ENCODE data around the gene C13orf46.
"Not testable (repeated sequence)": the region's sequence is repeated elsewhere in the genome, so short reads cannot be mapped to it uniquely, and the experiment has no call there.

The C13orf46 gene

DNA sequence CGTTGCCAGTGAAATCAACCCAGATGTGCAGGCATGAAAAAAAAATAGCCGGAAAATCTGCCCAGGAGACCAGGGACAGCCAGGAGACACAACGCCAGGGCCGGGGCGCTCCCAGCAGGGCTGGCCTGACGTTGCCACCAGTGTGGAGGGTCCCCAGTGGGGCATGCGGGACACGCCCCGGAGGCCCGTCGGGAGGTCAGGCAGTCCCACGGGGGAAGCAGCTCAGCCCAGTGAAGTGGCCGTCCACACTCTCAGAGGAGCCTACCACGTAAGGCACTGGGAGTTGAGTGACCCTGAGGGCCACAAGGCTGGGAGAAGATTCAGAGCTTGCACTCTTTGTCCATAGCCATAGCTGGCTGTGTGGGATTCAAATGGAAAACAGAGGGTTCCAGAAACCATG lies 56.8 kb downstream of the C13orf46 start:
- no peak overlapping the region for H3K27ac ChIP-seq (ENCODE audit: insufficient read depth in 1 of 2, low read depth in 1 of 2, low read length in 2 of 2, poor library complexity in 1 of 2, severe bottlenecking in 2 of 2)
- peaks cover 0 to 14% (median 4%) of the 10 kb centered on the region in 5 experiments for H3K9me3 ChIP-seq (ENCODE audit: control extremely low read depth in 1 of 5, control insufficient read depth in 4 of 5, insufficient read depth in 2 of 5, low read depth in 1 of 5, low read length in 4 of 5)
- no peak overlapping the region for H3K4me3 ChIP-seq (ENCODE audit: control insufficient read depth in 1 of 7, extremely low read depth in 1 of 7, insufficient read depth in 4 of 7, low read depth in 2 of 7, low read length in 6 of 7)
- peaks cover 0 to 20% (median 5%) of the 10 kb centered on the region in 5 experiments for H3K27me3 ChIP-seq (replicated peaks in 2 of 5; ENCODE audit: control insufficient read depth in 4 of 5, insufficient read depth in 5 of 5, low read length in 4 of 5)
- 95% methylated on average over 14 of the region's 14 CpGs for WGBS (ENCODE audit: insufficient coverage)
- ChIA-PET POLR2A (interaction anchor here (1.1 kb wide), 1 partner anchor 13 kb away, joined by 3 read pairs; no protein-coding TSS in a partner anchor), CTCF (no interaction called here)
- no peak for DNase-seq
- H3K4me1 ChIP-seq (ENCODE audit: control extremely low read depth in 1 of 4, control insufficient read depth in 4 of 4, insufficient read depth in 4 of 4, low read length in 3 of 4): peaks cover 0 to 2% (median 0%) of the 10 kb centered on the region in 4 experiments
- H3K36me3 ChIP-seq (ENCODE audit: control insufficient read depth in 4 of 4, insufficient read depth in 4 of 4, low read length in 3 of 4): no peaks in the 10 kb centered on the region

- Histone ChIP-seq H3K27ac (ENCODE audit: insufficient read depth in 1 of 2, low read depth in 1 of 2, low read length in 2 of 2, poor library complexity in 1 of 2, severe bottlenecking in 2 of 2) (no peak overlapping the region), H3K4me1 (ENCODE audit: control extremely low read depth in 1 of 4, control insufficient read depth in 4 of 4, insufficient read depth in 4 of 4, low read length in 3 of 4) (peaks cover 0 to 2% (median 0%) of the 10 kb centered on the region in 4 experiments), H3K36me3 (ENCODE audit: control insufficient read depth in 4 of 4, insufficient read depth in 4 of 4, low read length in 3 of 4) (no peaks in the 10 kb centered on the region), H3K27me3 (replicated peaks in 2 of 5; ENCODE audit: control insufficient read depth in 4 of 5, insufficient read depth in 5 of 5, low read length in 4 of 5) (peaks cover 0 to 20% (median 5%) of the 10 kb centered on the region in 5 experiments), H3K9me3 (ENCODE audit: control extremely low read depth in 1 of 5, control insufficient read depth in 4 of 5, insufficient read depth in 2 of 5, low read depth in 1 of 5, low read length in 4 of 5) (peaks cover 0 to 8% (median 2%) of the 10 kb centered on the region in 5 experiments), H3K4me3 (ENCODE audit: control insufficient read depth in 1 of 7, extremely low read depth in 1 of 7, insufficient read depth in 4 of 7, low read depth in 2 of 7, low read length in 6 of 7) (no peak overlapping the region)
- ChIA-PET CTCF (no interaction called here), POLR2A (interaction anchor here (1.1 kb wide), 1 partner anchor 14 kb away, joined by 3 read pairs; no protein-coding TSS in a partner anchor)
- peak in 2 of 3 donors; percentile 26 to 35 for DNase-seq
- 88% methylated on average over 1 of the region's 2 CpGs for WGBS (ENCODE audit: insufficient coverage)
Measured at GRCh38 chr13:113916330-113916815, 57.5 kb downstream of the C13orf46 start.

- peaks cover 0 to 9% (median 5%) of the 10 kb centered on the region in 5 experiments for H3K9me3 ChIP-seq (ENCODE audit: control extremely low read depth in 1 of 5, control insufficient read depth in 4 of 5, insufficient read depth in 2 of 5, low read depth in 1 of 5, low read length in 4 of 5)
- H3K4me1 ChIP-seq (ENCODE audit: control extremely low read depth in 1 of 4, control insufficient read depth in 4 of 4, insufficient read depth in 4 of 4, low read length in 3 of 4): peaks cover 0 to under 1% (median 0%) of the 10 kb centered on the region in 4 experiments
- DNase-seq: no peak
- H3K27me3 ChIP-seq (replicated peaks in 2 of 5; ENCODE audit: control insufficient read depth in 4 of 5, insufficient read depth in 5 of 5, low read length in 4 of 5): peaks cover 0 to 20% (median 5%) of the 10 kb centered on the region in 5 experiments
- H3K27ac ChIP-seq (ENCODE audit: insufficient read depth in 1 of 2, low read depth in 1 of 2, low read length in 2 of 2, poor library complexity in 1 of 2, severe bottlenecking in 2 of 2): no peak overlapping the region
- no peak overlapping the region for H3K4me3 ChIP-seq (ENCODE audit: control insufficient read depth in 1 of 7, extremely low read depth in 1 of 7, insufficient read depth in 4 of 7, low read depth in 2 of 7, low read length in 6 of 7)
- ChIA-PET CTCF (no interaction called here), POLR2A (no interaction called here)
- H3K36me3 ChIP-seq (ENCODE audit: control insufficient read depth in 4 of 4, insufficient read depth in 4 of 4, low read length in 3 of 4): no peaks in the 10 kb centered on the region
- 95% methylated on average over 11 of the region's 11 CpGs for WGBS (ENCODE audit: insufficient coverage)
Measured at GRCh38 chr13:113915786-113916329, 58.0 kb downstream of the C13orf46 start.

GRCh38 chr13:113915012-113915763 lies 58.7 kb downstream of the C13orf46 start:
- Histone ChIP-seq H3K27me3 (replicated peaks in 2 of 5; ENCODE audit: control insufficient read depth in 4 of 5, insufficient read depth in 5 of 5, low read length in 4 of 5) (peaks cover 0 to 20% (median 5%) of the 10 kb centered on the region in 5 experiments), H3K36me3 (ENCODE audit: control insufficient read depth in 4 of 4, insufficient read depth in 4 of 4, low read length in 3 of 4) (no peaks in the 10 kb centered on the region), H3K4me1 (ENCODE audit: control extremely low read depth in 1 of 4, control insufficient read depth in 4 of 4, insufficient read depth in 4 of 4, low read length in 3 of 4) (no peaks in the 10 kb centered on the region), H3K27ac (ENCODE audit: insufficient read depth in 1 of 2, low read depth in 1 of 2, low read length in 2 of 2, poor library complexity in 1 of 2, severe bottlenecking in 2 of 2) (no peak overlapping the region), H3K4me3 (ENCODE audit: control insufficient read depth in 1 of 7, extremely low read depth in 1 of 7, insufficient read depth in 4 of 7, low read depth in 2 of 7, low read length in 6 of 7) (no peak overlapping the region), H3K9me3 (ENCODE audit: control extremely low read depth in 1 of 5, control insufficient read depth in 4 of 5, insufficient read depth in 2 of 5, low read depth in 1 of 5, low read length in 4 of 5) (peaks cover 0 to 9% (median 5%) of the 10 kb centered on the region in 5 experiments)
- DNase-seq: no peak
- ChIA-PET CTCF (no interaction called here), POLR2A (no interaction called here)
- 87% methylated on average over 18 of the region's 21 CpGs for WGBS (ENCODE audit: insufficient coverage)

DNA sequence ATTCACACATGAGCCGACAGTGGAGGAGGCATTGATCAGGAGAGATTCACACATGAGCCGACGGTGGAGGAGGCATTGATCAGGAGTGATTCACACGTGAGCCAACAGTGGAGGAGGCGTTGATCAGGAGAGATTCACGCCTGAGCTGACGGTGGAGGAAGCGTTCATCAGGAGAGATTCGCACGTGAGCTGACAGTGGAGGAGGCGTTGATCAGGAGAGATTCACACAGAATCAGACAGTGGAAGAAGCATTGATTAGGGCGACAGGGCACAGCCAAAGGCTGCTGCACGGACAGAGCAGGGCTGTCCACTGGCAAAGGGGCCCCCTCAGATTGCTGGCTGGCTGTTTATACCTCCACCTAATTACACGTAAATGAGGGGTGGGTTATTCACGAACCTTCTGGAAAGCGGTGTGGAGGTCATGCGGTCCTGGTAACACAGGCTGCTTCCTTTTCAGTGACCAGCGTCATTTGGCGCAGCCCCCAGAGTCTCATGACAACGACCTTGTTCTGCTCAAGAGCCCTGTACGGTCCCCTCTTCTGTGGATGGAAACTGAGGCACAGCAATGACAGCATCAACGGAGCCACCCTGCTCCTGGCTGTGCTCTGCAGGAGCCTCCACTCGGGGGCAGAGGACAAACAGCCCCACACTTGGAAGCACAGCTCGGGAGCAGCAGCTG lies 59.4 kb downstream of the C13orf46 start:
- peaks cover 0 to 20% (median 5%) of the 10 kb centered on the region in 5 experiments for H3K27me3 ChIP-seq (replicated peaks in 2 of 5; ENCODE audit: control insufficient read depth in 4 of 5, insufficient read depth in 5 of 5, low read length in 4 of 5)
- whole genome bisulfite sequencing (ENCODE audit: insufficient coverage): 91% methylated on average over 23 of the region's 24 CpGs
- ChIA-PET CTCF (no interaction called here), POLR2A (no interaction called here)
- DNase-seq: no peak
- H3K4me3 ChIP-seq (ENCODE audit: control insufficient read depth in 1 of 7, extremely low read depth in 1 of 7, insufficient read depth in 4 of 7, low read depth in 2 of 7, low read length in 6 of 7): no peak overlapping the region
- no peaks in the 10 kb centered on the region for H3K4me1 ChIP-seq (ENCODE audit: control extremely low read depth in 1 of 4, control insufficient read depth in 4 of 4, insufficient read depth in 4 of 4, low read length in 3 of 4)
- H3K9me3 ChIP-seq (ENCODE audit: control extremely low read depth in 1 of 5, control insufficient read depth in 4 of 5, insufficient read depth in 2 of 5, low read depth in 1 of 5, low read length in 4 of 5): peaks cover 0 to 9% (median 5%) of the 10 kb centered on the region in 5 experiments
- no peaks in the 10 kb centered on the region for H3K36me3 ChIP-seq (ENCODE audit: control insufficient read depth in 4 of 4, insufficient read depth in 4 of 4, low read length in 3 of 4)
- H3K27ac ChIP-seq (ENCODE audit: insufficient read depth in 1 of 2, low read depth in 1 of 2, low read length in 2 of 2, poor library complexity in 1 of 2, severe bottlenecking in 2 of 2): no peak overlapping the region

- H3K27ac ChIP-seq (ENCODE audit: insufficient read depth in 1 of 2, low read depth in 1 of 2, low read length in 2 of 2, poor library complexity in 1 of 2, severe bottlenecking in 2 of 2); H3K4me1 ChIP-seq (ENCODE audit: control extremely low read depth in 1 of 4, control insufficient read depth in 4 of 4, insufficient read depth in 4 of 4, low read length in 3 of 4); CTCF ChIA-PET; DNase-seq; H3K36me3 ChIP-seq (ENCODE audit: control insufficient read depth in 4 of 4, insufficient read depth in 4 of 4, low read length in 3 of 4); POLR2A ChIA-PET; H3K9me3 ChIP-seq (ENCODE audit: control extremely low read depth in 1 of 5, control insufficient read depth in 4 of 5, insufficient read depth in 2 of 5, low read depth in 1 of 5, low read length in 4 of 5); H3K4me3 ChIP-seq (ENCODE audit: control insufficient read depth in 1 of 7, extremely low read depth in 1 of 7, insufficient read depth in 4 of 7, low read depth in 2 of 7, low read length in 6 of 7): not testable (repeated sequence)
- over 99% methylated on average over 19 of the region's 22 CpGs for WGBS (ENCODE audit: insufficient coverage)
- H3K27me3 ChIP-seq (replicated peaks in 2 of 5; ENCODE audit: control insufficient read depth in 4 of 5, insufficient read depth in 5 of 5, low read length in 4 of 5): peaks cover 0 to 20% (median 5%) of the 10 kb centered on the region in 5 experiments
Measured at GRCh38 chr13:113913838-113914237, 60.0 kb downstream of the C13orf46 start.

Data from common myeloid progenitor, CD34-positive (primary cell).